ENCODE measurements around the gene NAA50. TPM values are rescaled to one million over a fixed set of nuclear protein-coding genes. Genes with fewer than 3 reads are reported as not detected.

The NAA50 gene
- polyA plus RNA-seq, 4 donors, result 17.0 to 89.6 (median 41.0) TPM

- no peaks in the 10 kb centered on the region for H3K4me1 ChIP-seq (ENCODE audit: control insufficient read depth in 3 of 3, insufficient read depth in 2 of 3, low read depth in 1 of 3, low read length in 2 of 3)
- 36 to 49% (median 40%) methylated on average over 3 of the region's 3 CpGs for WGBS, 3 donors
Measured at GRCh38 chr3:113712129-113712528, 33.9 kb downstream of the NAA50 start.

GRCh38 chr3:113707835-113708234 is 38.2 kb downstream of the NAA50 start:
- H3K36me3 ChIP-seq (ENCODE audit: control insufficient read depth in 3 of 3, insufficient read depth in 2 of 3, low read depth in 1 of 3, low read length in 3 of 3), result no peaks in the 10 kb centered on the region
- H3K4me3 ChIP-seq (ENCODE audit: low read depth in 1 of 3, low read length in 3 of 3), result no peak overlapping the region
- WGBS, 3 donors, result 94 to 97% (median 94%) methylated on average over 4 of the region's 4 CpGs
- H3K27me3 ChIP-seq (ENCODE audit: control insufficient read depth in 3 of 3, insufficient read depth in 3 of 3, low read length in 3 of 3), result peaks cover 0 to 4% (median 0%) of the 10 kb centered on the region in 3 donors
- FAIRE-seq, result no peak
- no peak for DNase-seq
- H3K4me1 ChIP-seq (ENCODE audit: control insufficient read depth in 3 of 3, insufficient read depth in 2 of 3, low read depth in 1 of 3, low read length in 2 of 3), result no peaks in the 10 kb centered on the region
- no peaks in the 10 kb centered on the region for H3K9me3 ChIP-seq (ENCODE audit: control insufficient read depth in 2 of 2, insufficient read depth in 1 of 2, low read depth in 1 of 2, low read length in 1 of 2)
- no peak overlapping the region for H3K27ac ChIP-seq (ENCODE audit: low read depth in 1 of 3, low read length in 2 of 3)

More at GRCh38 chr3:113712129-113712528, 33.9 kb downstream of the NAA50 start:
- Histone ChIP-seq H3K4me3 (ENCODE audit: low read depth in 1 of 3, low read length in 3 of 3) (no peak overlapping the region), H3K27ac (ENCODE audit: low read depth in 1 of 3, low read length in 2 of 3) (no peak overlapping the region), H3K27me3 (ENCODE audit: control insufficient read depth in 3 of 3, insufficient read depth in 3 of 3, low read length in 3 of 3) (peaks cover 0 to 1% (median 0%) of the 10 kb centered on the region in 3 donors), H3K36me3 (ENCODE audit: control insufficient read depth in 3 of 3, insufficient read depth in 2 of 3, low read depth in 1 of 3, low read length in 3 of 3) (no peaks in the 10 kb centered on the region), H3K9me3 (ENCODE audit: control insufficient read depth in 2 of 2, insufficient read depth in 1 of 2, low read depth in 1 of 2, low read length in 1 of 2) (no peaks in the 10 kb centered on the region)
- DNase-seq (no peak), FAIRE-seq (no peak)

- no peak for FAIRE-seq
- Histone ChIP-seq H3K36me3 (ENCODE audit: control insufficient read depth in 3 of 3, insufficient read depth in 2 of 3, low read depth in 1 of 3, low read length in 3 of 3) (no peaks in the 10 kb centered on the region), H3K4me1 (ENCODE audit: control insufficient read depth in 3 of 3, insufficient read depth in 2 of 3, low read depth in 1 of 3, low read length in 2 of 3) (peaks cover 3 to 15% (median 10%) of the 10 kb centered on the region in 3 donors), H3K9me3 (ENCODE audit: control insufficient read depth in 2 of 2, insufficient read depth in 1 of 2, low read depth in 1 of 2, low read length in 1 of 2) (no peaks in the 10 kb centered on the region), H3K27ac (ENCODE audit: low read depth in 1 of 3, low read length in 2 of 3) (peak overlapping the region in 1 of 3 donors; percentile 86), H3K4me3 (ENCODE audit: low read depth in 1 of 3, low read length in 3 of 3) (peak overlapping the region in 2 of 3 donors; percentile 43 to 60), H3K27me3 (ENCODE audit: control insufficient read depth in 3 of 3, insufficient read depth in 3 of 3, low read length in 3 of 3) (no peaks in the 10 kb centered on the region)
- peak; percentile 70 to 75 for DNase-seq
- WGBS, 3 donors, result 11 to 22% (median 21%) methylated on average over 18 to 24 of the region's 24 CpGs
Measured at GRCh38 chr3:113698956-113699355, 47.1 kb downstream of the NAA50 start.

- H3K36me3 ChIP-seq (ENCODE audit: control insufficient read depth in 3 of 3, insufficient read depth in 2 of 3, low read depth in 1 of 3, low read length in 3 of 3), result no peaks in the 10 kb centered on the region
- no peaks in the 10 kb centered on the region for H3K27me3 ChIP-seq (ENCODE audit: control insufficient read depth in 3 of 3, insufficient read depth in 3 of 3, low read length in 3 of 3)
- DNase-seq (no peak), FAIRE-seq (no peak)
- peaks cover 3 to 16% (median 10%) of the 10 kb centered on the region in 3 donors for H3K4me1 ChIP-seq (ENCODE audit: control insufficient read depth in 3 of 3, insufficient read depth in 2 of 3, low read depth in 1 of 3, low read length in 2 of 3)
- 36 to 67% (median 53%) methylated on average over 6 of the region's 6 CpGs for WGBS, 3 donors
- H3K27ac ChIP-seq (ENCODE audit: low read depth in 1 of 3, low read length in 2 of 3), result peak overlapping the region; percentile 50 to 86 (median 57)
- H3K4me3 ChIP-seq (ENCODE audit: low read depth in 1 of 3, low read length in 3 of 3), result no peak overlapping the region
- H3K9me3 ChIP-seq (ENCODE audit: control insufficient read depth in 2 of 2, insufficient read depth in 1 of 2, low read depth in 1 of 2, low read length in 1 of 2), result no peaks in the 10 kb centered on the region
Measured at GRCh38 chr3:113698213-113698742, 47.8 kb downstream of the NAA50 start.

- WGBS, 3 donors, result 2 to 8% (median 5%) methylated on average over 10 of the region's 10 CpGs
- Histone ChIP-seq H3K27ac (ENCODE audit: low read depth in 1 of 3, low read length in 2 of 3) (peak overlapping the region; percentile 86 to 92 (median 87)), H3K4me1 (ENCODE audit: control insufficient read depth in 3 of 3, insufficient read depth in 2 of 3, low read depth in 1 of 3, low read length in 2 of 3) (peaks cover 3 to 18% (median 10%) of the 10 kb centered on the region in 3 donors), H3K27me3 (ENCODE audit: control insufficient read depth in 3 of 3, insufficient read depth in 3 of 3, low read length in 3 of 3) (no peaks in the 10 kb centered on the region), H3K4me3 (ENCODE audit: low read depth in 1 of 3, low read length in 3 of 3) (peak overlapping the region; percentile 54 to 67 (median 63)), H3K9me3 (ENCODE audit: control insufficient read depth in 2 of 2, insufficient read depth in 1 of 2, low read depth in 1 of 2, low read length in 1 of 2) (no peaks in the 10 kb centered on the region), H3K36me3 (ENCODE audit: control insufficient read depth in 3 of 3, insufficient read depth in 2 of 3, low read depth in 1 of 3, low read length in 3 of 3) (no peaks in the 10 kb centered on the region)
- peak; percentile 80 to 81 for DNase-seq
- FAIRE-seq, result no peak
Measured at GRCh38 chr3:113697500-113698090, 48.5 kb downstream of the NAA50 start.

GRCh38 chr3:113696658-113697499 is 49.2 kb downstream of the NAA50 start:
- WGBS, 3 donors, result 0% methylated on average over 34 to 38 of the region's 38 CpGs

GRCh38 chr3:113695786-113696645 is 50.0 kb downstream of the NAA50 start, which contains the start of gene USF3:
Gene USF3, minus strand, starts transcription at chr3:113696642. Its CDS starts 21,764 bp downstream, at chr3:113674878.
- DNase-seq (peak; percentile 79 to 90), FAIRE-seq (no peak)
- H3K36me3 ChIP-seq (ENCODE audit: control insufficient read depth in 3 of 3, insufficient read depth in 2 of 3, low read depth in 1 of 3, low read length in 3 of 3), result no peaks in the 10 kb centered on the region
- peak within 1 kb of the TSS; percentile 92 to 99 (median 93) for H3K27ac ChIP-seq (ENCODE audit: low read depth in 1 of 3, low read length in 2 of 3)
- peaks cover 3 to 18% (median 10%) of the 10 kb centered on the region in 3 donors for H3K4me1 ChIP-seq (ENCODE audit: control insufficient read depth in 3 of 3, insufficient read depth in 2 of 3, low read depth in 1 of 3, low read length in 2 of 3)
- H3K9me3 ChIP-seq (ENCODE audit: control insufficient read depth in 2 of 2, insufficient read depth in 1 of 2, low read depth in 1 of 2, low read length in 1 of 2), result no peaks in the 10 kb centered on the region
- H3K4me3 ChIP-seq (ENCODE audit: low read depth in 1 of 3, low read length in 3 of 3), result peak within 1 kb of the TSS; percentile 73 to 97 (median 84)
- WGBS, 3 donors, result 0% methylated on average over 15 to 75 of the region's 75 CpGs
- no peaks in the 10 kb centered on the region for H3K27me3 ChIP-seq (ENCODE audit: control insufficient read depth in 3 of 3, insufficient read depth in 3 of 3, low read length in 3 of 3)

More at GRCh38 chr3:113696658-113697499, 49.2 kb downstream of the NAA50 start:
- no peaks in the 10 kb centered on the region for H3K9me3 ChIP-seq (ENCODE audit: control insufficient read depth in 2 of 2, insufficient read depth in 1 of 2, low read depth in 1 of 2, low read length in 1 of 2)
- H3K27ac ChIP-seq (ENCODE audit: low read depth in 1 of 3, low read length in 2 of 3), result peak overlapping the region; percentile 86 to 92 (median 87)
- FAIRE-seq (peak; percentile 91), DNase-seq (peak; percentile 100)
- peak overlapping the region; percentile 73 to 97 (median 84) for H3K4me3 ChIP-seq (ENCODE audit: low read depth in 1 of 3, low read length in 3 of 3)
- H3K27me3 ChIP-seq (ENCODE audit: control insufficient read depth in 3 of 3, insufficient read depth in 3 of 3, low read length in 3 of 3), result no peaks in the 10 kb centered on the region
- H3K4me1 ChIP-seq (ENCODE audit: control insufficient read depth in 3 of 3, insufficient read depth in 2 of 3, low read depth in 1 of 3, low read length in 2 of 3), result peaks cover 3 to 18% (median 10%) of the 10 kb centered on the region in 3 donors
- no peaks in the 10 kb centered on the region for H3K36me3 ChIP-seq (ENCODE audit: control insufficient read depth in 3 of 3, insufficient read depth in 2 of 3, low read depth in 1 of 3, low read length in 3 of 3)
